Measurements from ENCODE around the gene IFNAR2.

The IFNAR2 gene

GRCh38 chr21:33245289-33245918, 15.7 kb downstream of the IFNAR2 start:
- H3K36me3 ChIP-seq (ENCODE audit: control insufficient read depth in 2 of 2, insufficient read depth in 1 of 2, low read length in 2 of 2), result peaks cover 45 to 74% of the 10 kb centered on the region in 2 experiments
- no peak for TF ChIP-seq GFI1B (tag by site-specific recombination; IDR thresholded peaks at IDR 0.05)
- no peak for TF ChIP-seq ZNF514 (tag by site-specific recombination; IDR thresholded peaks at IDR 0.05)
- no peak for TF ChIP-seq ZNF521 (tag by site-specific recombination; IDR thresholded peaks at IDR 0.05)
- TF ChIP-seq ZNF280D (tag by site-specific recombination; IDR thresholded peaks at IDR 0.05), result no peak
- no peak for TF ChIP-seq ZBTB21 (tag by site-specific recombination; IDR thresholded peaks at IDR 0.05)
- TF ChIP-seq ZNF16 (tag by site-specific recombination; IDR thresholded peaks at IDR 0.05; ENCODE audit: low read depth), result no peak
- TF ChIP-seq ZNF658 (tag by site-specific recombination; IDR thresholded peaks at IDR 0.05), result no peak
- no peak for TF ChIP-seq ZNF184 (tag by site-specific recombination; IDR thresholded peaks at IDR 0.05)
- no peak for TF ChIP-seq ZNF433 (tag by site-specific recombination; IDR thresholded peaks at IDR 0.05; ENCODE audit: low read depth)
- no peak for TF ChIP-seq OVOL3 (tag by site-specific recombination; IDR thresholded peaks at IDR 0.05)
- no peak for TF ChIP-seq AEBP2 (tag by site-specific recombination; IDR thresholded peaks at IDR 0.05; ENCODE audit: borderline replicate concordance)
- no peak for TF ChIP-seq ZBTB44 (tag by site-specific recombination; IDR thresholded peaks at IDR 0.05)
- TF ChIP-seq ZNF10 (tag by site-specific recombination; IDR thresholded peaks at IDR 0.05), result no peak
- TF ChIP-seq ZSCAN4 (tag by site-specific recombination; IDR thresholded peaks at IDR 0.05), result no peak
- TF ChIP-seq CTCF (tag by site-specific recombination; IDR thresholded peaks at IDR 0.05), result no peak

GRCh38 chr21:33246506-33246905, 16.8 kb downstream of the IFNAR2 start:
- H3K27ac ChIP-seq (ENCODE audit: extremely low read depth, low read depth, low read length), result no peak overlapping the region
- H3K4me1 ChIP-seq (ENCODE audit: control insufficient read depth, insufficient read depth, low read length), result no peaks in the 10 kb centered on the region
- CTCF ChIA-PET, result no interaction called here
- H3K36me3 ChIP-seq (ENCODE audit: control insufficient read depth in 2 of 2, insufficient read depth in 1 of 2, low read length in 2 of 2), result peaks cover 51 to 83% of the 10 kb centered on the region in 2 experiments
- POLR2A ChIA-PET, result no interaction called here
- H3K4me3 ChIP-seq (ENCODE audit: low read depth, low read length), result no peak overlapping the region
- H3K9me3 ChIP-seq (ENCODE audit: control insufficient read depth, insufficient read depth, low read depth, low read length), result no peaks in the 10 kb centered on the region
- no peak for TF ChIP-seq YY1 (tag by site-specific recombination; IDR thresholded peaks at IDR 0.05)
- no peak for TF ChIP-seq ZNF324 (tag by site-specific recombination; IDR thresholded peaks at IDR 0.05)
- TF ChIP-seq ZNF654 (tag by site-specific recombination; IDR thresholded peaks at IDR 0.05; ENCODE audit: low read depth), result no peak
- no peak for TF ChIP-seq REPIN1 (tag by site-specific recombination; IDR thresholded peaks at IDR 0.05; ENCODE audit: low read depth)
- TF ChIP-seq ZNF692 (tag by site-specific recombination; IDR thresholded peaks at IDR 0.05), result no peak
- no peak for TF ChIP-seq RBAK (tag by site-specific recombination; IDR thresholded peaks at IDR 0.05)
- no peak for TF ChIP-seq CTCF (tag by site-specific recombination; IDR thresholded peaks at IDR 0.05)
- TF ChIP-seq SP2 (tag by site-specific recombination; IDR thresholded peaks at IDR 0.05), result no peak

More at GRCh38 chr21:33245289-33245918, 15.7 kb downstream of the IFNAR2 start:
- Histone ChIP-seq H3K4me3 (ENCODE audit: low read depth, low read length) (no peak overlapping the region), H3K27ac (ENCODE audit: extremely low read depth, low read depth, low read length) (no peak overlapping the region), H3K9me3 (ENCODE audit: control insufficient read depth, insufficient read depth, low read depth, low read length) (no peaks in the 10 kb centered on the region), H3K4me1 (ENCODE audit: control insufficient read depth, insufficient read depth, low read length) (no peaks in the 10 kb centered on the region)
- POLR2A ChIA-PET, result interaction anchor here (1.2 kb wide), 1 partner anchor 80 kb away, joined by 3 read pairs; the partner anchor contains the start of gene IFNAR1
- CTCF ChIA-PET, result interaction anchor here (0.7 kb wide), 1 partner anchor 173 kb away, joined by 3 read pairs; no protein-coding TSS in a partner anchor
